Effector CD8-positive, alpha-beta T cell (primary cell): ENCODE results near the gene OR52I2.
A peak's percentile ranks its signal among the peaks of the same experiment; 100 is the strongest.

Experiments used
- DNase-seq: peaks from one replicate; lab custom pipeline; 2025; lab: John Stamatoyannopoulos, UW

OR52I2 gene

GRCh38 chr11:4607781-4608666, 26.5 kb downstream of the OR52I2 start, which contains the start of gene TRIM68:
TSS of gene TRIM68 (minus strand) at chr11:4608231. CDS start at chr11:4605504, 2,727 bp downstream.
- DNase-seq, result peak; percentile 89

- no peak for DNase-seq
Observed at GRCh38 chr11:4610258-4610935, 28.9 kb downstream of the OR52I2 start.

GRCh38 chr11:4611986-4612385, 30.4 kb downstream of the OR52I2 start:
- no peak for DNase-seq

GRCh38 chr11:4615856-4616444, 34.4 kb downstream of the OR52I2 start:
- no peak for DNase-seq

GRCh38 chr11:4619514-4619913, 38.0 kb downstream of the OR52I2 start:
- no peak for DNase-seq

- DNase-seq, result peak; percentile 3
Observed at GRCh38 chr11:4626207-4627099, 44.9 kb downstream of the OR52I2 start.

- DNase-seq, result no peak
Observed at GRCh38 chr11:4636136-4636535, 54.6 kb downstream of the OR52I2 start.

GRCh38 chr11:4636962-4637661, 55.6 kb downstream of the OR52I2 start, which contains the start of gene OR51D1:
TSS of gene OR51D1 (plus strand) at chr11:4637477. CDS start at chr11:4639791, 2,314 bp downstream.
- peak; percentile 32 for DNase-seq

- no peak for DNase-seq
Observed at GRCh38 chr11:4637662-4638047, 56.1 kb downstream of the OR52I2 start.

GRCh38 chr11:4639931-4640330, 58.4 kb downstream of the OR52I2 start:
- no peak for DNase-seq

- no peak for DNase-seq
Observed at GRCh38 chr11:4641501-4641900, 60.0 kb downstream of the OR52I2 start.

GRCh38 chr11:4642043-4642442, 60.5 kb downstream of the OR52I2 start:
- no peak for DNase-seq
